Vagina (tissue), 2 donors: ENCODE measurements around the gene SLC7A8. TPM values are rescaled to one million over a fixed set of nuclear protein-coding genes. Genes with fewer than 3 reads are reported as not detected.

Experiments used
- DNase-seq, 2 donors: peaks; one replicate each; pipeline ENCODE4 v3.0.0-alpha.2; 2017; ENCODE audit errors: extremely low spot score in 2 of 2
- H3K27ac ChIP-seq: fragments of 200-600 bp; sonication (generic); one replicate; pipeline ENCODE4 v1.5.1; 2019
- H3K27me3 ChIP-seq: fragments of 200-600 bp; sonication (generic); one replicate; pipeline ENCODE4 v1.5.1; 2019
- H3K36me3 ChIP-seq, 2 donors: fragments of 200-600 bp; sonication (generic); one replicate each; pipeline ENCODE4 v1.5.1; 2017 to 2019
- H3K4me1 ChIP-seq: fragments of 200-600 bp; sonication (generic); one replicate; pipeline ENCODE4 v1.5.1; 2019
- H3K4me3 ChIP-seq, 2 donors: fragments of 200-600 bp; sonication (generic); 1 replicate in 1 of 2; 2 replicates in 1 of 2; pipeline ENCODE4 v1.5.1; 2016 to 2019
- H3K9me3 ChIP-seq: fragments of 200-600 bp; sonication (generic); one replicate; pipeline ENCODE4 v1.5.1; 2019
- CTCF ChIP-seq, 3 experiments: fragments of 450-650 bp in 2 of 3; fragments of 200-600 bp in 1 of 3; sonication (generic) in 1 of 3; IDR thresholded peaks; one replicate each; pipeline ENCODE4 v1.5.1; 2017 to 2019; ENCODE audit warnings: antibody characterized with exemption in 3 of 3, mild to moderate bottlenecking in 2 of 3, moderate library complexity in 2 of 3
- POLR2A ChIP-seq, 2 donors: fragments of 450-650 bp; IDR thresholded peaks; one replicate each; pipeline ENCODE4 v1.6.1; 2017; ENCODE audit warnings: antibody characterized with exemption in 2 of 2, mild to moderate bottlenecking in 2 of 2, moderate library complexity in 2 of 2
- POLR2AphosphoS5 ChIP-seq, 2 donors: sonication (generic); formaldehyde crosslinking; IDR thresholded peaks; one replicate each; pipeline ENCODE4 v1.9.0; 2017; ENCODE audit warnings: antibody characterized with exemption in 2 of 2, mild to moderate bottlenecking in 2 of 2, low read depth in 1 of 2; ENCODE audit not compliant: insufficient read depth in 1 of 2
- intact Hi-C: fragments of 100-400 bp; cut with DNase I; formaldehyde crosslinking; loops from one replicate; pipeline ENCODE4 v1.15.1; 2023
- total RNA-seq: library from RNA; depleted of rRNA; stranded (reverse); fragments of >200 nt; gene quantifications from one replicate; pipeline ENCODE4 v1.2.3, GENCODE V29; 2016

The SLC7A8 gene
- total RNA-seq, 1 donor from 2014 or later: 68.5 TPM

GRCh38 chr14:23104591-23105347 lies 78.7 kb downstream of the SLC7A8 start, which contains the start of gene CIROP:
CIROP (minus strand) TSS chr14:23104989; CDS start chr14:23104920, 69 bp downstream.
- Histone ChIP-seq H3K9me3 (no peaks in the 10 kb centered on the region), H3K4me3 (no peak within 1 kb of the TSS), H3K27ac (no peak within 1 kb of the TSS), H3K27me3 (no peaks in the 10 kb centered on the region), H3K36me3 (no peaks in the 10 kb centered on the region), H3K4me1 (no peaks in the 10 kb centered on the region)
- intact Hi-C loops: no loop called here
- no peak for TF ChIP-seq POLR2AphosphoS5 (IDR thresholded peaks at IDR 0.05; ENCODE audit: insufficient read depth in 1 of 2, low read depth in 1 of 2)
- DNase-seq: peak in 1 of 2 donors; percentile 67

GRCh38 chr14:23104070-23104590 lies 79.3 kb downstream of the SLC7A8 start:
- Histone ChIP-seq H3K27me3 (no peaks in the 10 kb centered on the region), H3K9me3 (no peaks in the 10 kb centered on the region), H3K4me1 (no peaks in the 10 kb centered on the region), H3K4me3 (no peak overlapping the region), H3K36me3 (no peaks in the 10 kb centered on the region), H3K27ac (no peak overlapping the region)
- intact Hi-C loops: no loop called here
- peak in 1 of 2 donors; percentile 25 for DNase-seq
- TF ChIP-seq POLR2AphosphoS5 (IDR thresholded peaks at IDR 0.05; ENCODE audit: insufficient read depth in 1 of 2, low read depth in 1 of 2): no peak
- no peak for TF ChIP-seq POLR2A (IDR thresholded peaks at IDR 0.05)
- no peak for TF ChIP-seq CTCF (IDR thresholded peaks at IDR 0.05)

GRCh38 chr14:23103581-23103980 lies 79.9 kb downstream of the SLC7A8 start:
- H3K4me3 ChIP-seq: no peak overlapping the region
- H3K27me3 ChIP-seq: no peaks in the 10 kb centered on the region
- peak in 1 of 2 donors; percentile 64 for DNase-seq
- TF ChIP-seq CTCF (IDR thresholded peaks at IDR 0.05) (no peak), POLR2AphosphoS5 (IDR thresholded peaks at IDR 0.05; ENCODE audit: insufficient read depth in 1 of 2, low read depth in 1 of 2) (no peak), POLR2A (IDR thresholded peaks at IDR 0.05) (no peak)
- no peak overlapping the region for H3K27ac ChIP-seq
- intact Hi-C loops: no loop called here
- H3K4me1 ChIP-seq: no peaks in the 10 kb centered on the region
- no peaks in the 10 kb centered on the region for H3K36me3 ChIP-seq
- H3K9me3 ChIP-seq: no peaks in the 10 kb centered on the region

GRCh38 chr14:23102801-23103200 lies 80.7 kb downstream of the SLC7A8 start:
- peaks cover 0 to 5% of the 10 kb centered on the region in 2 donors for H3K36me3 ChIP-seq
- peaks cover under 1% of the 10 kb centered on the region for H3K4me1 ChIP-seq
- DNase-seq: peak in 1 of 2 donors; percentile 61
- no peaks in the 10 kb centered on the region for H3K27me3 ChIP-seq
- intact Hi-C loops: no loop called here
- no peaks in the 10 kb centered on the region for H3K9me3 ChIP-seq
- no peak overlapping the region for H3K27ac ChIP-seq
- TF ChIP-seq CTCF (IDR thresholded peaks at IDR 0.05): no peak
- no peak overlapping the region for H3K4me3 ChIP-seq

- intact Hi-C loops: no loop called here
- peaks cover 7% of the 10 kb centered on the region for H3K4me1 ChIP-seq
- peaks cover 0 to 5% of the 10 kb centered on the region in 2 donors for H3K36me3 ChIP-seq
- H3K4me3 ChIP-seq: no peak overlapping the region
- H3K27me3 ChIP-seq: no peaks in the 10 kb centered on the region
- no peak overlapping the region for H3K27ac ChIP-seq
- peak in 1 of 2 donors; percentile 52 for DNase-seq
- H3K9me3 ChIP-seq: no peaks in the 10 kb centered on the region
- TF ChIP-seq POLR2A (IDR thresholded peaks at IDR 0.05) (no peak), POLR2AphosphoS5 (IDR thresholded peaks at IDR 0.05; ENCODE audit: insufficient read depth in 1 of 2, low read depth in 1 of 2) (no peak), CTCF (IDR thresholded peaks at IDR 0.05) (no peak)
Observed at GRCh38 chr14:23101986-23102625, 81.4 kb downstream of the SLC7A8 start.
